IPS-20b (cell line): ENCODE measurements around the gene TBX4.
"Not testable (repeated sequence)": the region's sequence is repeated elsewhere in the genome, so short reads cannot be mapped to it uniquely, and the experiment has no call there.

ENCODE experiments used
- H3K27ac ChIP-seq: one replicate; pipeline ENCODE4 v1.5.1; 2013; ENCODE audit warnings: low read length
- H3K27me3 ChIP-seq: 2 replicates; pipeline ENCODE4 v1.6.1; 2013; ENCODE audit warnings: mild to moderate bottlenecking, low read length, inconsistent platforms; ENCODE audit not compliant: insufficient read depth
- H3K36me3 ChIP-seq: 2 replicates; pipeline ENCODE4 v1.6.1; 2013; ENCODE audit warnings: low read depth, mild to moderate bottlenecking, inconsistent platforms, low read length, moderate library complexity; ENCODE audit not compliant: insufficient read depth
- H3K4me1 ChIP-seq: 2 replicates; pipeline ENCODE4 v1.6.1; 2013; ENCODE audit warnings: mild to moderate bottlenecking, control low read depth, inconsistent platforms, low read length, moderate library complexity; ENCODE audit not compliant: insufficient read depth
- H3K4me3 ChIP-seq: 2 replicates; pipeline ENCODE4 v1.5.1; 2013; ENCODE audit warnings: mild to moderate bottlenecking, low read length, inconsistent platforms
- H3K9ac ChIP-seq: 2 replicates; pipeline ENCODE4 v1.6.1; 2013; ENCODE audit warnings: low read depth, mild to moderate bottlenecking, inconsistent platforms, low read length, moderate library complexity
- H3K9me3 ChIP-seq: 2 replicates; pipeline ENCODE4 v1.6.1; 2013; ENCODE audit warnings: mild to moderate bottlenecking, low read depth, low read length, inconsistent platforms; ENCODE audit not compliant: insufficient read depth

Gene TBX4

DNA sequence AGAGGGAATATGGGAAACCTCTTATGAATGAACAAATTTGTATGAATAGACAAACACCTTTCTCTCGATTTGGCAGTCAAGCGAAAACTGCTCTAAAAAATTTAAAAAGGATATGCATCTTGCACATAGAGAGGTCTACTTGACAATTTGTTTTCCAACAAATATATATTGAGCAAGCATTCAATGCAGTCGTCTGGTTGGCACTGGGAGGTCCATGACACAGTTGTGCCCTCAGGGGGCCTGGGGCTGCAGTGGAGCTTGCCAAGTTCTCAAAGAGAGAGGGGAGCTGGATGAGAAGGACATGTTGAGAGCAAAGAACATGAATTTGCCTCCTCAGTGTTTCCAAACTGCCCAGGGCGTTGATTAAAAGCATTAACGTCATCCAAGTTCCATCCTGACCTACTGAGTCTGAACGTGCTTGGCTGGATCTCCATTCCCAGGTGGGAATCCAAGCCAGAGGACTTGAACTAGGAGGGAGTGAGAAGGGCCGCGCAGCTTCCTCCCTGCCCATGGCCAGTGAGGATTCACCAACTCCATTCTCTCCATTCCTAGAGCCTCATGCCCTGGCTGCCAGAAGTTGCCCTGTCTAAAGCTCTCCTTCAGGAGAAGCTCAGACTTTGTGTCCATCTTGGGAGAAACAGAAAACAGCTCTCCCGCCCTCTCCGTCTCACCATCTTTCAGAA is 28.1 kb upstream of the TBX4 start:
- no peaks in the 10 kb centered on the region for H3K9me3 ChIP-seq
- no peaks in the 10 kb centered on the region for H3K4me1 ChIP-seq
- no peaks in the 10 kb centered on the region for H3K36me3 ChIP-seq
- H3K27me3 ChIP-seq = peaks cover 24% of the 10 kb centered on the region
- no peak overlapping the region for H3K27ac ChIP-seq
- no peak overlapping the region for H3K9ac ChIP-seq
- H3K4me3 ChIP-seq = no peak overlapping the region

DNA sequence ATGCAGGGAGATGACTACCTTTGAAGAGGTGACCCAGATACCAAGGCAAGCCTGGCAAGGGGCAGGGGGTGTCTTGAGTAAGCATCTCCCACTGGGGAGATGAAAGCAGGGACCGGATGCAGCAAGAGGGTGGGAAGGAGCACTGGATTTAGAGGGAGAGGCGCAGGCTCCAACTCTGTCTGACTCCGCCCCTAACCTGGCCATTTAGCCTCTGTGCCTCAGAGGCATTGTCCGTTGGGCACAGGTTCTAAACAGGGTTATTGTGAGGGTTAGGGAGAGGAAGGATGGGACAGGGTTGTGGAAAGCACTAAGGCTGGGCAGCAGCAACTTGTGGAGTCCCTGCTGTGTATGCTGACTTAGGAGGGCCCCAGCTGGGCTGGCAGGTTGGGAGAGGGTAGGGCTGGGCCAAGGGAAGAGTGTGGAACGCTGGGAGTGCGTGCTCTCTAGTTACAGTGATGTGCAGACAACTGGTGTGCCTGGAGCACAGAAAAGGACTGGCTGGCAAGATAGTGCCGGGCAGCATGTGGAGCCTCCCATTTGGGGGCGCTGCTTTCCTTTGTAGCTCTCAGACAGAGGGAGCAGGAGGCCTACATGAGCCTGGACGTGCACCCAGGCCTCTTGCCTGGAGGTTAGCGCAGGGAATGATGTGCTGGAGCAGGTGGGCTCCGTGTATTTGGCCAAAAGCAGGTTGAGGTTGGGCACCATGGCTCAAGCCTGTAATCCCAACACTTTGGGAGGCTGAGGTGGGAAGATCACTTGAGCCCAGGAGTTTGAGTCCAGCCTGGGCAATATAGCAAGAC is 26.3 kb upstream of the TBX4 start:
- Histone ChIP-seq H3K9me3 (no peaks in the 10 kb centered on the region), H3K9ac (no peak overlapping the region), H3K27me3 (peaks cover 21% of the 10 kb centered on the region), H3K27ac (no peak overlapping the region), H3K4me3 (no peak overlapping the region), H3K36me3 (no peaks in the 10 kb centered on the region), H3K4me1 (no peaks in the 10 kb centered on the region)

DNA sequence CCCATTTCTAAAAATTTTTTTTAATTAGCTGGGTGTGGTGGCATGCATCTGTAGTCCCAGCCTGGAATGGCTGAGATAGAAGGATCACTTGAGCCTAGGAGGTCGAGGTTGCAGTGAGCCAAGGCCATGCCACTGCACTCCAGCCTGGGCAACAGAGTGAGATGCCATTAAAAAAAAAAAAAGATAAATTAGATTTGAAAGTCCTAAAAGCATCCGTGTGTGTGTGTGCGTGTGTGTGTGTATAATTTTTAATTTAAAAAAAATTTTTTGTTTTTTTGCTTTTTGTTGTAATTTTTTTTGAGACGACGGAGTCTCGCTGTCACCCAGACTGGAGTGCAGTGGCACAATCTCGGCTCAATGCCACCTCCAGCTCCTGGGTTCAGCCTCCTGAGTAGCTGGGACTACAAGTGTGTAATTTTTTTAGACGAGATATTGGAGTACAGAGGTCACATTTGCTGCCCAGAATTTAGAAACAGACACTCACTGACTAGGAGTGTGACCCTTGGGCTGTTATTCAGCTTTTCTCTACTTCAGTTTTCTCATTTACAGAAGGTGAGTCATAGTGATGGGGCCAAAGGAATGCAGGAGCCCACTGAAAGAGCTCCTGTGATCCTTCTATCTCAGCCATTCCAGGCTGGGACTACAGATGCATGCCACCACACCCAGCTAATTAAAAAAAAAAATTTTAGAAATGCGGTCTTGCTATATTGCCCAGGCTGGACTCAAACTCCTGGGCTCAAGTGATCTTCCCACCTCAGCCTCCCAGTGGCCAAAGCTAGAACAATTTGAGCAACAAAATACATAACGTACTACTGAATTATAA is 25.5 kb upstream of the TBX4 start:
- Histone ChIP-seq H3K9me3 (no peaks in the 10 kb centered on the region), H3K4me3 (no peak overlapping the region), H3K36me3 (no peaks in the 10 kb centered on the region), H3K27ac (no peak overlapping the region), H3K9ac (no peak overlapping the region), H3K4me1 (no peaks in the 10 kb centered on the region), H3K27me3 (peaks cover 13% of the 10 kb centered on the region)

DNA sequence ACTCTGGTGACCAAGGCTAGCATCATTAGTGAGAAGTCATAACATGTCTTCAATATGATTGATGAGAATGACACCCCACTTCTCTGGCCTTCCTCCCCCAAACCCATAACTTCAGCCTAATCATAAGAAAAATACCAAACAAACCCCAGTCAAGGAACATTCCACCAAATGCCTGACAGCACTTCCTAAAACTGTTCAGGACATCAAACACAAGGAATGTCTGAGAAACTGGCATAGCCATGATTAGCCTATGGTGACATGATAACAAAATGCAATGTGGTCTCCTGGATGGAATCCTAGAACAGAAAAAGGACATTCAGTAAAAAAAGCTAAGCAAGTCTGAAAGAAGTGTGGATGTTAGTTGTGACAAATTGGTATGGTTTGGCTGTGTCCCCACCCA is 24.7 kb upstream of the TBX4 start:
- no peaks in the 10 kb centered on the region for H3K4me1 ChIP-seq
- H3K27ac ChIP-seq = no peak overlapping the region
- H3K36me3 ChIP-seq = no peaks in the 10 kb centered on the region
- H3K27me3 ChIP-seq = peaks cover 7% of the 10 kb centered on the region; the same call in 1 of the 2 replicates
- no peaks in the 10 kb centered on the region for H3K9me3 ChIP-seq
- H3K9ac ChIP-seq = no peak overlapping the region
- no peak overlapping the region for H3K4me3 ChIP-seq

DNA sequence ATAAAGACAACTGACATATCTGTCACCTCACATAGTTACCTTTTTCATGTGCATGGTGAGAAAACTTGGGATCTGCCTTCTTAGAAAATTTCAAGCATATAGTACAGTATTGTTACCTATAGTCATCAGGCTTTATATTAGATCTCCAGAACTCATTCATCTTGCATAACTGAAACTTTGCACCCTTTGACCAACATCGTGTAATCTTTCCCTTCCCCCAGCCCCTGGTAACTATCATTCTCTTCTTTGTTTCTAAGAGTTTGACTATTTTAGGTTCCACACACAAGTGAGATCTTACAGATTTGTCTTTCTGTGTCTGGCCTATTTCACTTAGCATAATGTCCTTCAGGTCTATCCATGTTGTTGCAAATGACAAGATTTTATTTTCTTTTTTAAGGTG is 22.9 kb upstream of the TBX4 start:
- no peak overlapping the region for H3K27ac ChIP-seq
- no peaks in the 10 kb centered on the region for H3K36me3 ChIP-seq
- no peak overlapping the region for H3K4me3 ChIP-seq
- H3K9ac ChIP-seq = no peak overlapping the region
- H3K4me1 ChIP-seq = no peaks in the 10 kb centered on the region
- no peaks in the 10 kb centered on the region for H3K27me3 ChIP-seq
- no peaks in the 10 kb centered on the region for H3K9me3 ChIP-seq

DNA sequence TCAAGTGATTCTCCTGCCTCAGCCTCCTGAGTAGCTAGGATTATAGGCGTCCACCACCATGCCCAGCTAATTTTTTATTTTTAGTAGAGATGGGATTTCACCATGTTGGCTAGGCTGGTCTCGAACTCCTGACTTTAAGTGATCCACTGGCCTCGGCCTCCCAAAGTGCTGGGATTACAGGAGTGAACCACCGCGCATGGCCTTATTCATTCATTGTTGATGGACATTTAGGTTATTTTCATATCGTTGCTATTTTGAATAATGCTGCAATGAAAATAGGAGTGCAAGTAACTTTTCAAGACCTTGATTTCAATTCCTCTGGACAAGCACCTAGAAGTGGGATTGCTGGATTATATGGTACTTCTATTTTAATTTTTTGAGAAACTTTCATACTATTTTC is 22.4 kb upstream of the TBX4 start:
- H3K4me3 ChIP-seq, H3K27me3 ChIP-seq, H3K4me1 ChIP-seq, H3K9me3 ChIP-seq, H3K27ac ChIP-seq, H3K9ac ChIP-seq, H3K36me3 ChIP-seq: not testable (repeated sequence)

DNA sequence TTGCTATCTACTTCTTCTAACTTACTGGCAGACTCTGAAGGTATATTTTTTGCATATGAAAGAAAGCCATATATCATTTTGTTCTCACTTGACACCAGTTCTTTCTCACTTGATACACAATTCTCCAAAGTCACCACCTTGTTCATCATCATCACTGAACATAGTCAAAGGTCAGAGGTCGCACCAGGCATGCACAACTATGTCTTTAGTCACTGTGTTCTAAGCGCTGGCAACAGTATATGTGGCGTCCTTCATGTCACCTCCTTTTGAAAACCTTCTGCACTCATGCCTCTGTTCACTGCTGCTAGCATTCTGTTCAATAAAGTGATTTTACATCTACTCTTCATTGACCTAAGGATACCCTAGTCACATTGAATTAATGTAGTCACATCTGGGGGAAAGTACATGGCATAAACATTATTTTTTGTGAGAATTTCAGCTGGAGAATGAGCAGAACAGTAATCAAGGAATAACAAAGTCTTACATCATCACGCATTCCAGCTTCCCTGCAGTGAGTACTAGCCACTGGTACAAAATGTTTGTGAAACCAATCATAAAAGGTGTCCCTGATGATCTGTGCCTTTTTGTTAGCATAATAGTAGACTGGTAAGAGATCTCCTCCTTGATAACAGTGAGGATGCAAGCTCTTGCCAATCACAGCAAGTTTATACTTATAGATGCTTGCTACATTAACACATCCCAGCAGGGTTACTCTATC is 20.5 kb upstream of the TBX4 start:
- H3K9me3 ChIP-seq = no peaks in the 10 kb centered on the region; the same call in 1 of the 2 replicates
- H3K27ac ChIP-seq = no peak overlapping the region
- H3K4me3 ChIP-seq = no peak overlapping the region
- no peak overlapping the region for H3K9ac ChIP-seq
- H3K4me1 ChIP-seq = no peaks in the 10 kb centered on the region
- no peaks in the 10 kb centered on the region for H3K27me3 ChIP-seq
- no peaks in the 10 kb centered on the region for H3K36me3 ChIP-seq

DNA sequence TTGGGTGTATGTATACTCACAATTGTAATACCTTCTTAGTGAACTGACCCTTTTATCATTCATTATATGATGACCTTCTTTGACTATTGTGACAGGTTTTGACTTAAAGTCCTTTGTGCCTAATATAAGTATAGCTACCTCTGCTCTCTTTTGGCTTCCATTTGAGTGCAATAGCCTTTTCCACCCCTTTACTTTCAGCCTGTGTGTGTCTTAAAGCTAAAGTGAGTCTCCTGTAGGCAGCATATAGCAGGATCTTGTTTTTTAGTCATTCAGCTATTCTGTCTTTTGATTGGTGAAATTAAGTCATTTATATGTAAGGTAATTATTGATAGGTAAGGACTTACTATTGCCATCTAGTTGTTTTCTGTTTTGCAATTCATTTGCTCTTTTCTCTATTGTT is 15.9 kb upstream of the TBX4 start:
- Histone ChIP-seq H3K9ac (no peak overlapping the region), H3K27ac (no peak overlapping the region), H3K36me3 (no peaks in the 10 kb centered on the region), H3K4me3 (no peak overlapping the region), H3K9me3 (no peaks in the 10 kb centered on the region; the same call in 1 of the 2 replicates), H3K4me1 (no peaks in the 10 kb centered on the region), H3K27me3 (no peaks in the 10 kb centered on the region)

DNA sequence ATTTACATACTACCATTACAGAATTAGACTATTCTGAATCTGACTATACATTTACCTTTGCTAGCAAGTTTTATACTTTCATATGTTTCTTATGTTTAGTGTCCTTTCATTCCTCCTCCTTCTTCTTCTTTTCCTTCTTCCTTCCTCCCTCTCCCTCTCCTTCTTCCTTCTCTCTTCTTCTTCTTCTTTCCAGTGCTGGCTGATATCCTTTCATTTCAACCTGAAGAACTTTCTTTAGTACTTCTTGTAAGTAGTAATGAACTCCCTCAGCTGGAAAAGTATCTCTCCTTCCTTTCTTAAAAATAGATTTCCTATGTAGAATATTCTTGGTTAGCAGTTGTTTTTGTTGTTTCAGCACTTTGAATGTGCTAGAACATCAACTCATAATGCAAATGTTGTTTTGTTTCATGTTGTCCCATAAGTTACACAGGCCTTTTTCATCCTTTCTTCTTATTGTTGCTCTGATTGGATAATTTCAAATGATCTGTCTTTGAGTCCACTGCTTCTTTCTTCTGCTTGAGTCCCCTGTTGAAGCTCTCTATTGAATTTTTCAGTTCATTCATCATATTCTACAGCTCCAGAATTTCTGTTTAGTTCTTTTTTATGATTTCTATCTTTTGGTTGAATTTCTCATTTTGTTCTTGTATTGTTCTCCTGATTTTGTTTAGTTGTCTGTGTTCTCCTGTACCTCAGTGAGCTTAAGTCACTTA is 15.1 kb upstream of the TBX4 start:
- Histone ChIP-seq H3K4me3 (no peak overlapping the region), H3K27me3 (no peaks in the 10 kb centered on the region), H3K27ac (no peak overlapping the region), H3K4me1 (no peaks in the 10 kb centered on the region), H3K36me3 (no peaks in the 10 kb centered on the region), H3K9ac (no peak overlapping the region), H3K9me3 (no peaks in the 10 kb centered on the region; the same call in 1 of the 2 replicates)

DNA sequence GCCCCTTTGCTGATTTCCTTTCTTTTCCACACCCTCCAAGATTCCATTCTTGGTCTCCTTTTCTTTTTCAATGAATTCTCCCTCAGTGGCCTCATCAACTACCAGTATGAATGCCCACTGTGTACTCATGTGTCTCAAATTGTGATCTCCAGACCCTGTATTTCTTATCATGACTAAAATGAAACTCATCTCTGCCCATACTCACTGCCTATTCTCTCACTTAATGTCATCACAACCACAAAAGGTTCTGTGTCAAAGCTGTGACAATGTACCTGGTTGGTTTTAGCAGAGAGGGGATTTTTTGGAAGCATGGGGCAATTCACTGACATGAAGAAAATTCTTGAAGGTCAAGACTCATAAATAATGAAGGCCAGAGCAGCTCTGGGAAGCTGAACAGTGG is 11.5 kb upstream of the TBX4 start:
- no peaks in the 10 kb centered on the region for H3K9me3 ChIP-seq
- H3K27ac ChIP-seq = no peak overlapping the region
- H3K4me1 ChIP-seq = no peaks in the 10 kb centered on the region
- no peak overlapping the region for H3K4me3 ChIP-seq
- H3K9ac ChIP-seq = no peak overlapping the region
- H3K36me3 ChIP-seq = no peaks in the 10 kb centered on the region
- H3K27me3 ChIP-seq = peaks cover 5% of the 10 kb centered on the region; the same call in 1 of the 2 replicates

DNA sequence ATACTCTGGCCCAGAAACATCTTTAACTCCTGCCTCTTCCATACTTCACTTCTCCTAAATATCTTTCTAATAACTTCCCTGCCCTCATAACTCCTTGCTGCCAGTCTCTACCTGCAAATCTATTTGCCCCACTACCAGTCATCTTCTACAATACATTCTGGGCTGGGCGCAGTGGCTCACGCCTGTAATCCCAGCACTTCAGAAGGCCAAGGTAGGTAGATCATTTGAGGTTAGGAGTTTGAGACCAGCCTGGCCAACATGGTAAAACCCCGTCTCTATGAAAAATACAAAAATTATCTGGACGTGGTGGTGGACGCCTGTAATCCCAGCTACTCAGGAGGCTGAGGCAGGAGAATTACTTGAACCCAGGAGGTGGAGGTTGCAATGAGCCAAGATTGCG is 10.7 kb upstream of the TBX4 start:
- not testable (repeated sequence) for H3K9me3 ChIP-seq, H3K36me3 ChIP-seq, H3K27ac ChIP-seq, H3K4me1 ChIP-seq, H3K9ac ChIP-seq, H3K4me3 ChIP-seq
- H3K27me3 ChIP-seq = peaks cover 11% of the 10 kb centered on the region; the same call in 1 of the 2 replicates
